Glutamatergic neuron (in vitro differentiated cells): ENCODE data around the gene PPFIA1. TPM values are rescaled to one million over a fixed set of nuclear protein-coding genes. Genes with fewer than 3 reads are reported as not detected.
A peak's percentile ranks its signal among the peaks of the same experiment; 100 is the strongest.
"Not testable (repeated sequence)": the region's sequence is repeated elsewhere in the genome, so short reads cannot be mapped to it uniquely, and the experiment has no call there.

Source experiments
- DNase-seq: peaks from one replicate; pipeline ENCODE4 v3.0.0; 2022
- H3K27ac Mint-ChIP-seq: one replicate; pipeline ENCODE4 v1.8.0; 2020; ENCODE audit warnings: mild to moderate bottlenecking, mixed read lengths, inconsistent platforms; ENCODE audit not compliant: unreplicated experiment
- H3K27me3 Mint-ChIP-seq: one replicate; pipeline ENCODE4 v1.8.0; 2020; ENCODE audit warnings: mild to moderate bottlenecking, moderate library complexity, mixed read lengths, inconsistent platforms; ENCODE audit not compliant: unreplicated experiment
- H3K36me3 Mint-ChIP-seq: one replicate; pipeline ENCODE4 v1.8.0; 2020; ENCODE audit warnings: mild to moderate bottlenecking, mixed read lengths, inconsistent platforms; ENCODE audit not compliant: unreplicated experiment
- H3K4me1 Mint-ChIP-seq: one replicate; pipeline ENCODE4 v1.8.0; 2020; ENCODE audit warnings: mild to moderate bottlenecking, low read depth, mixed read lengths, inconsistent platforms; ENCODE audit not compliant: unreplicated experiment
- H3K4me3 Mint-ChIP-seq: one replicate; pipeline ENCODE4 v1.8.0; 2020; ENCODE audit warnings: mild to moderate bottlenecking, mixed read lengths, inconsistent platforms; ENCODE audit not compliant: unreplicated experiment
- H3K9me3 Mint-ChIP-seq: one replicate; pipeline ENCODE4 v1.8.0; 2020; ENCODE audit warnings: mild to moderate bottlenecking, moderate library complexity, mixed read lengths, inconsistent platforms; ENCODE audit not compliant: unreplicated experiment
- total RNA-seq: library from RNA; stranded (reverse); fragmentation: NEBNext Ultra II Directional; extraction: Animal tissue kit (Norgen Biotek cat#: 25700); gene quantifications from one replicate; pipeline ENCODE4 v1.2.1, GENCODE V29; 2021; ENCODE audit not compliant: unreplicated experiment
- TF ChIP-seq, protein P1 (sequence below): fragments of 200-600 bp; sonication (generic); IDR thresholded peaks from one replicate; pipeline ENCODE4 v1.5.0; 2021; ENCODE audit not compliant: partially characterized antibody, unreplicated experiment

Gene PPFIA1
- total RNA-seq, 1 donor from 2014 or later: 98.6 TPM

DNA sequence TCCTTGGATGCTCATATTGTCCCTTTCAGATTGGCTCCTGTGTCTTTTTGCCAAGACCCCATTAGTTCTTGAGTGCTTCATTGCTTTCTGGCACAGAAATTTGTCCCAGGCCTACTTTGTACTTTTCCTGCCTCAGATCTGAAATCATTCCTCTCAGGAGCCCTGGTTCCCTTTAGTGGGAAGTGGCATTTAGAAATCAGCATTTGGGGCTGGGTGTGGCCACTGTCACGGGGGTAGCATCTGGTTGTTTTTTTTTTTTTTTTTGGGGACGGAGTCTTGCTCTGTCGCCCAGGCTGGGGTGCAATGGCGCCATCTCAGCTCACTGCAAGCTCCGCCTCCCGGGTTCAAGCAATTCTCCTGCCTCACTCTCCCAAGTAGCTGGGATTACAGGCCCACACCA lies 18.2 kb downstream of the PPFIA1 start:
- peaks cover 7% of the 10 kb centered on the region for H3K9me3 Mint-ChIP-seq
- TF ChIP-seq, protein P1, sequence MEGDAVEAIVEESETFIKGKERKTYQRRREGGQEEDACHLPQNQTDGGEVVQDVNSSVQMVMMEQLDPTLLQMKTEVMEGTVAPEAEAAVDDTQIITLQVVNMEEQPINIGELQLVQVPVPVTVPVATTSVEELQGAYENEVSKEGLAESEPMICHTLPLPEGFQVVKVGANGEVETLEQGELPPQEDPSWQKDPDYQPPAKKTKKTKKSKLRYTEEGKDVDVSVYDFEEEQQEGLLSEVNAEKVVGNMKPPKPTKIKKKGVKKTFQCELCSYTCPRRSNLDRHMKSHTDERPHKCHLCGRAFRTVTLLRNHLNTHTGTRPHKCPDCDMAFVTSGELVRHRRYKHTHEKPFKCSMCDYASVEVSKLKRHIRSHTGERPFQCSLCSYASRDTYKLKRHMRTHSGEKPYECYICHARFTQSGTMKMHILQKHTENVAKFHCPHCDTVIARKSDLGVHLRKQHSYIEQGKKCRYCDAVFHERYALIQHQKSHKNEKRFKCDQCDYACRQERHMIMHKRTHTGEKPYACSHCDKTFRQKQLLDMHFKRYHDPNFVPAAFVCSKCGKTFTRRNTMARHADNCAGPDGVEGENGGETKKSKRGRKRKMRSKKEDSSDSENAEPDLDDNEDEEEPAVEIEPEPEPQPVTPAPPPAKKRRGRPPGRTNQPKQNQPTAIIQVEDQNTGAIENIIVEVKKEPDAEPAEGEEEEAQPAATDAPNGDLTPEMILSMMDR: no peak
- H3K27me3 Mint-ChIP-seq: peaks cover 3% of the 10 kb centered on the region
- H3K4me3 Mint-ChIP-seq: no peak overlapping the region
- DNase-seq: no peak
- peak overlapping the region; percentile 72 for H3K27ac Mint-ChIP-seq
- H3K36me3 Mint-ChIP-seq: peaks cover 10% of the 10 kb centered on the region
- H3K4me1 Mint-ChIP-seq: peaks cover 8% of the 10 kb centered on the region

- peaks cover 6% of the 10 kb centered on the region for H3K36me3 Mint-ChIP-seq
These were observed 19.1 kb downstream of the PPFIA1 start for GRCh38 chr11:70289582-70289981.

GRCh38 chr11:70290361-70291065 lies 20.0 kb downstream of the PPFIA1 start:
- Mint-ChIP-seq H3K9me3 (peaks cover 6% of the 10 kb centered on the region), H3K36me3 (peaks cover 5% of the 10 kb centered on the region)

More at GRCh38 chr11:70289582-70289981, 19.1 kb downstream of the PPFIA1 start:
- peaks cover 11% of the 10 kb centered on the region for H3K4me1 Mint-ChIP-seq
- H3K4me3 Mint-ChIP-seq: no peak overlapping the region
- H3K27me3 Mint-ChIP-seq: peaks cover 1% of the 10 kb centered on the region
- DNase-seq: no peak
- H3K9me3 Mint-ChIP-seq: peaks cover 7% of the 10 kb centered on the region
- TF ChIP-seq, protein P1: no peak
- H3K27ac Mint-ChIP-seq: no peak overlapping the region

GRCh38 chr11:70292166-70292565 lies 21.7 kb downstream of the PPFIA1 start:
- H3K27ac Mint-ChIP-seq: no peak overlapping the region

More at GRCh38 chr11:70290361-70291065, 20.0 kb downstream of the PPFIA1 start:
- no peak for DNase-seq
- TF ChIP-seq, protein P1: no peak
- Mint-ChIP-seq H3K27ac (no peak overlapping the region), H3K4me1 (peaks cover 11% of the 10 kb centered on the region), H3K4me3 (no peak overlapping the region), H3K27me3 (peaks cover 2% of the 10 kb centered on the region)

DNA sequence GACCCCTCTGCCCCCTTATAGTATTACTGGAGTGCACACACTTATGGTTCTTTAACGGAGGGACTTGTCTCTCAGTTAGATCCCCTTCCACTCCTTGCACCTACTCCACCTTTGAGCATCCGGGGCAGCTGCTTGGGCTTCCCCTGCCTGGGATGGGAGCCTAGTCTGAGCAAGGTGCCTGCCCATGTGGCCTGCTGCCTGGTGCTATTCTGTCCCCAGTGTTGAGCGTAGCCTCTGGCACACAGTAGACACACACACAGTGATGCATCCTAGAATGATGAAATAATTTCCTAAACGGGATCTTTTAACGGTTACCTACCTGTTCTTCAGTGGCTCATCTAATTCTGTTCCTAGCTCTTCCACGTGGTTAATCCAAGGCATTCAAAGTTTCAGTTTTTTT lies 22.4 kb downstream of the PPFIA1 start:
- H3K27ac Mint-ChIP-seq: no peak overlapping the region
- H3K4me1 Mint-ChIP-seq: peaks cover 11% of the 10 kb centered on the region
- H3K27me3 Mint-ChIP-seq: peaks cover 2% of the 10 kb centered on the region
- H3K36me3 Mint-ChIP-seq: peaks cover 5% of the 10 kb centered on the region
- no peak overlapping the region for H3K4me3 Mint-ChIP-seq
- H3K9me3 Mint-ChIP-seq: peaks cover 13% of the 10 kb centered on the region
- TF ChIP-seq, protein P1: no peak
- no peak for DNase-seq

More at GRCh38 chr11:70292166-70292565, 21.7 kb downstream of the PPFIA1 start:
- peaks cover 9% of the 10 kb centered on the region for H3K9me3 Mint-ChIP-seq
- TF ChIP-seq, protein P1: no peak
- peaks cover 2% of the 10 kb centered on the region for H3K27me3 Mint-ChIP-seq
- no peak for DNase-seq
- H3K36me3 Mint-ChIP-seq: peaks cover 5% of the 10 kb centered on the region
- H3K4me1 Mint-ChIP-seq: peaks cover 11% of the 10 kb centered on the region
- no peak overlapping the region for H3K4me3 Mint-ChIP-seq

DNA sequence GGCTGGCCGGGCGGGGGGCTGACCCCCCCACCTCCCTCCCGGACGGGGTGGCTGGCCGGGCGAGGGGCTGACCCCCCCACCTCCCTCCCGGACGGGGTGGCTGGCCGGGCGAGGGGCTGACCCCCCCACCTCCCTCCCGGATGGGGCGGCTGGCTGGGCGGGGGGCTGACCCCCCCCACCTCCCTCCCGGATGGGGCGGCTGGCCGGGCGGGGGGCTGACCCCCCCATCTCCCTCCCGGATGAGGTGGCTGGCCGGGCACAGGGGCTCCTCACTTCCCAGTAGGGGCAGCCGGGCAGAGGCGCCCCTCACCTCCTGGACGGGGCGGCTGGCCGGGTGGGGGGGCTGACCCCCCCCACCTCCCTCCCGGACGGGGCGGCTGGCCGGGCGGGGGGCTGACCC lies 24.7 kb downstream of the PPFIA1 start:
- H3K9me3 Mint-ChIP-seq, H3K27ac Mint-ChIP-seq, H3K36me3 Mint-ChIP-seq, H3K27me3 Mint-ChIP-seq, H3K4me3 Mint-ChIP-seq, H3K4me1 Mint-ChIP-seq: not testable (repeated sequence)
- DNase-seq: peak; percentile 35
